ENCODE measurements around the gene OSTN.
A peak's percentile ranks its signal among the peaks of the same experiment; 100 is the strongest.
"Not testable (repeated sequence)": the region's sequence is repeated elsewhere in the genome, so short reads cannot be mapped to it uniquely, and the experiment has no call there.

The OSTN gene

DNA sequence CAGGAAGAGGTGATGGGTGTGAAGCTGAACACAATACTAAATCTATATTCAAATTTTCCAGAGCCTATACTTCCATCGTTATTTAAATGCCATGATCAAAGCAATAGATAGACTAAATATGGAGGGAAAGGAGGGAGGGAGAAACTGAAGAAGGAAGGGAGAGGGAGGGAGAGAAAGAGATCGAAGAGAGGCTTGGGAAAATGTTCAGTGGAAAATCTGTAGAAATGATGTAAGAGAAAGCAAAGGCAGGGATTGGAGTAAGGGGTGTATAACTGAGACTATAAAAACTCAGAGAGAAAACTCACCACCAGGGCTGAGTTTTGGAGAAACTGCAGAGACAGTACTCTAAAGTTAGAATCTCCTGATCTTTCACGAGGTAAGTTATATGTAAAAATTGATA lies at the start of gene OSTN:
OSTN (plus strand) TSS at position 310 of the 400 bp plus-strand sequence. CDS start 13,292 bp downstream, outside the sequence.
- DNase-seq: no peak

GRCh38 chr3:191151653-191152052 lies 47.4 kb upstream of the OSTN start:
- no peak for DNase-seq

- DNase-seq: no peak
Measured at GRCh38 chr3:191154827-191155226, 44.2 kb upstream of the OSTN start.

DNA sequence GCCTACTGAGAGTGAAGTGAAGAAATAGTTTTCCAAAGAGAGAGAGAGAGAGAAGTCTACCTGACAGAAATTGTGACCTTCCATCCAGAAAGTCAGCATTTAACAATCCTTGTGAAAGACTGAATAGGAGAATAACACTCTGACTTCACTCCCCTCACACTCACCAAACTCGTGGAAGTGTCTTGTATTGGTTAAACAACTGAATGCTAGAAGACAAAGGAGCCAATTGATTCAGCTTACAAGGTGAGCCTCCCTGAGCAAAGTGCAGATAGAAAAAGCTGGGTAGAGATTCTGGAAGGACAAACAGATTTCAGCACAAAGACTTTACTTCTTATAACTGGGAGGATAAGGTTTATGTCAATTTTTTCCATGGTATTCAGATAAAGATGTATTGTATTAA lies 40.8 kb upstream of the OSTN start:
- no peak for DNase-seq

- no peak for DNase-seq
Measured at GRCh38 chr3:191158815-191159214, 40.2 kb upstream of the OSTN start.

- no peak for DNase-seq
Measured at GRCh38 chr3:191165802-191166201, 33.2 kb upstream of the OSTN start.

- DNase-seq: no peak
Measured at GRCh38 chr3:191166368-191166767, 32.7 kb upstream of the OSTN start.

- DNase-seq: no peak
Measured at GRCh38 chr3:191169566-191169965, 29.5 kb upstream of the OSTN start.

GRCh38 chr3:191170097-191170496 lies 28.9 kb upstream of the OSTN start:
- DNase-seq: no peak

DNA sequence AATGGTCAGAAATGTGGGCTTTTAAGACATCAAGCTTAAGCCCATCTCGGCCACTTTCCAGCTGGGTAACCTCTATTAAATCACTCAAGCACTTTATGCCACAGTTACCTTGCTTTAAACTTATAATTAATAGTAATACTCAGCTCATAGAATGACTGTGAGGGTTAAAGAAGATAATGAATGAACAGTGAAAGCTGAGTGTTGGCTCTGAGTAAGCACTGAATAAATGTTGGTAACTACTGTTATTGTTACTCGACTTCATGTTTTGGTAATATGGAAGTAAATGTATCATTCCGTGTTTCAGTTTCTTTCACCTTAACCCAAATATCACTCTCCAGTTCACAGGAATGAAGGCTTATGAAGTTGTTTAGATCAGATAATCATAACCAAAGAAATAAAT lies 23.9 kb upstream of the OSTN start:
- no peak for DNase-seq

DNA sequence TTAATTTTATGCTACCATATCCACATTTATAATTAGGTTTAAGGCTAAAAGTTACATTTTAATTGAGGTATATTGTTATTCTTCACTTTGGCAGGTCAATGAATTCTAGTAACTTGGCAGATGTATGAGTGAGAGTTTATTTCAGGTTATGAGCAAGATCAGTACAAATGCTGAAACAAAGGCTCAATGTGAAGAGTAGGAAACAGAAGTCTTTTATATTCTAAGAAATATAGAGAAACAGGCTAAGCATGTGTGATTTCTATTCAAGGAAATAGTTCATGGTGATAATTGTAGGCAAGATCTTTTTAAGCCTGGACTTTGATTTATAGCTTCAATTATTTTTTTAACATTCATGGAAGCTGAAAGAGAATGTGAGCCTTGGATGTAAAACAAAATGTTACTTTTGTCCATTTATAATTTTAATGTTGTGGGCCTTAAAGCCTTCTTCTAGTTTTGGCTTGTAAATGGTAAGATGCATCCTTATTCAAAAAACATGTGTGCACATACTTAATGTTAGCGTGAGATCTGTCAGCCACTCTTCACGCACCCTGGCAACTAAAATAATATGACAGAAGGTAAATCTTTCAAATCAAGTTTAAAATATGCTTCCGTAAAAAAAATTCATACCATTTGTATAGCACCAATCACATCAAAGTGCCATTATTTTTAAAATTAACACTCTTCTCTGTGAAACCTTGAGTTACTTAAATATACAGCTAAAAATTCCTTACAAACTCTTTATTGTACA lies 22.8 kb upstream of the OSTN start:
- DNase-seq: no peak

DNA sequence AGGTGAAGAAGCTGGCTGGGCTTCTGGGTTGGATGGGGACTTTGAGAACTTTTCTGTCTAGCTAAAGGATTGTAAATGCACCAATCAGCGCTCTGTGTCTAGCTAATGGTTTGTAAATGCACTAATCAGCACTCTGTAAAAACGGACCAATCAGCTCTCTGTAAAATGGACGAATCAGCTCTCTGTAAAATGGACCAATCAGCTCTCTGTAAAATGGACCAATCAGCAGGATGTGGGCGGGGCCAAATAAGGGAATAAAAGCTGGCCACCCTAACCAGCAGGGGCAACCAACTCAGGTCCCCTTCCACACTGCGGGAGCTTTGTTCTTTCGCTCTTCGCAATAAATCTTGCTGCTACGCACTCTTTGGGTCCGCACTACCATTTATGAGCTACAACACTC lies 13.7 kb upstream of the OSTN start:
- DNase-seq: not testable (repeated sequence)

DNA sequence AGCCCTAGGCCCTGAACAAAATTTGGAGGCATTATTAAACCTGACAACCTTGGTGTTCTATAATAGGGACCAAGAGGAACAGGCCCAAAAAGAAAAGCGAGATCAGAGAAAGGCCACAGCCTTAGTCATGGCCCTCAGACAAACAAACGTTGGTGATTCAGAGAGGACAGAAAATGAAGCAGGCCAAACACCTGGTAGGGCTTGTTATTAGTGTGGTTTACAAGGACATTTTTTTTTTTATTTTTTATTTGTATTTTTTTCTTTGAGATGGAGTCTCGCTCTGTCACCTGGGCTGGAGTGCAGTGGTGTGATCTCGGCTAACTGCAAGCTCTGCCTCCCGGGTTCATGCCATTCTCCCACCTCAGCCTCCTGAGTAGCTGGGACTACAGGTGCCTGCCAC lies 10.8 kb upstream of the OSTN start:
- DNase-seq: peak; percentile 26

DNA sequence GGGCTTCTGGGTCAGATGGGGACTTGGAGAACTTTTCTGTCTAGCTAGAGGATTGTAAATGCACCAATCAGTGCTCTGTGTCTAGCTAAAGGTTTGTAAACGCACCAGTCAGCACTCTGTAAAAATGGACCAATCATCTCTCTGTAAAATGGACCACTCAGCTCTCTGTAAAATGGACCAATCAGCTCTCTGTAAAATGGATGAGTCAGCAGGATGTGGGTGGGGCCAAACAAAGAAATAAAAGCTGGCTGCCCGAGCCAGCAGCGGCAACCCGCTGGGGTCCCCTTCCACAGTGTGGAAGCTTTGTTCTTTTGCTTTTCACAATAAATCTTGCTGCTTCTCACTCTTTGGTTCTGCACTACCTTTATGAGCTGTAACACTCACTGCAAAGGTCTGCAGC lies 6.8 kb upstream of the OSTN start:
- DNase-seq: not testable (repeated sequence)

DNA sequence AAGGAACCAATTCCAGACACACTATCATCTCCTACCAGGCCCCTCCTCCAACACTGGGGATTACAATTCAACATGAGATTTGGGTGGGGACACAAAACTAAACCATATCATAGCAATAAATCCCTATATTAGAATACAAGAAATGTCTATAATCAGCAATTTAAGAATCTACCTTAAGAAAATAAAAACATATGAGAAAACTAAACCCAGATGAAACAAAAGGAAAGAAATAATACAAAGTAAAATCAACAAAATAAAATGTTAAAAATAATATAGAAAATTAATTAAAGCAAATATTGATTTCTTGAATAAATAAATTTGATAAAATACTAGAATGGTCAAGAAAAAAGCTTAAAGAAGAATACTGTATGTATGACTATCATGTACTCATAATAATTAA lies 6.1 kb upstream of the OSTN start:
- no peak for DNase-seq

- no peak for DNase-seq
Measured at GRCh38 chr3:191197761-191198306, 1.2 kb upstream of the OSTN start.

DNA sequence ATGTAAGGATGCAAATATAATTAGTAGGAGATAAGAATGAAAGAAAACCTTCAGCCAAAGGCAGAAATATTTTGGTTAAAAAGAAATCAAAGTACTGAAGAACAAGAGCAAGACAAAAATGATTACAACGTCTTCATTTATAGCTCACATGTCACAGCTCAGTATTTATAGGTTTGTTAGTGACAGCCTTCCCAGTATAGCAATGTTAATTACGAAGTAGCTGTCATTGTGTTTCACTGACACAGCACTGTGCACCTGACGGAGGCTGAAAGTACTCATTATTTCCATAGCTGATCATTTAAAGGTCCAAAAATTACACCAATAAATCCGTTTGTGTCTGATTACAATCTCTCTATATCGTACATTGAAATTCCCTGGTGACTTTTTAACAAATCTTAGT lies 561 bp upstream of the OSTN start:
- no peak for DNase-seq

DNA sequence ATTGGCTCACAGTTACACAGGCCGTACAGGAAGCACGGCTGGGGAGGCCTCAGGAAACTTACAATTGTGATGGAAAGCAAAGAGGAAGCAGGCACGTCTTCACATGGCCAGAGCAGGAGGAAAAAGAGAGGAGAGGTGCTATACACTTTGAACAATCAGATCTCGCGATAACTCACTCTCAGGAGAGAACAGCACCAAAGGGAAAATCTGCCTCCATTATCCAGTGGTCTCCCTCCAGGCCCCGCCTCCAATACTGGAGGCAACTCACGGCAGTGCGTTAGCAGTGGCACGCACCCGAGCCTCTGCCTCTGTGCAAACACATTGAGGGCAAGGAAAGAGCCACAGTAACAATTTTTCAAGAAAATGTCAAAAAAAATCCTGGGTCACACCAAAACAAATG lies 11.0 kb downstream of the OSTN start:
- no peak for DNase-seq

- DNase-seq: no peak
Measured at GRCh38 chr3:191216510-191216909, 17.5 kb downstream of the OSTN start.

GRCh38 chr3:191217301-191217700 lies 18.3 kb downstream of the OSTN start:
- no peak for DNase-seq

DNA sequence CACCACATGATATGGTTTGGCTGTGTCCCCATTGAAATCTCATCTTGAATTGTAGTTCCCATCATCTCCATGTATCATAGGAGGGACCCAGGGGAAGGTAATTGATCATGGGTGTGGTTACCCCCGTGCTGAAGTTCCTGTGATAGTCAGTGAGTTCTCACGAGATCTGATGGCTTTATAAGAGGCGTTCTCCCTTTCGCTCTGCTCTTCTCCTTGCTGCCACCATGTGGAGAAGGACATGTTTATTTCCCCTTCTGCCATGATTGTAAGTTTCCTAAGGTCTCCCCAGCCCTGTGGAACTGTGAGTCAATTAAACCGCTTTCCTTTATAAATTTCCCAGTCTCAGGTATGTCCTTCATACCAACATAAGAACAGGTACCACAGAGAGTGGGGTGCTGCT lies 21.9 kb downstream of the OSTN start:
- peak; percentile 6 for DNase-seq

GRCh38 chr3:191221638-191222037 lies 22.6 kb downstream of the OSTN start:
- DNase-seq: no peak

DNA sequence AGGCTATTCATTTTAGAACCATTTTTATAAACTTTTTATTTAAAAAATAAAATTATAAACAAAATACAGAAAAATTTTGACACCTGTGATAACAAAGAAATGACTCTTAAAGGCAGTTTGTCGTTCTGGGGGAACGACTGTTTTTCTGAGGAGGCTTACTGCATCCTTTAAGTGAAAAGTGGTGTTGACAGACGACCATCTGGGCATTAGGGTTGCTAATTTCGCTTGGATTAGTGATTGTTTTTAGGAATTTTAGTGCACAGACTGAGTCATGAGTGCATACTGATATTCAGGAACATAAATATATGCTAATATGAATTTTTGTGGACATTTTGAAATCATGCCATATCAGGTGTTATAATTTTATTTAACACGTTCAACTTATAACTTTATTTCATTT lies 28.5 kb downstream of the OSTN start:
- DNase-seq: no peak

DNA sequence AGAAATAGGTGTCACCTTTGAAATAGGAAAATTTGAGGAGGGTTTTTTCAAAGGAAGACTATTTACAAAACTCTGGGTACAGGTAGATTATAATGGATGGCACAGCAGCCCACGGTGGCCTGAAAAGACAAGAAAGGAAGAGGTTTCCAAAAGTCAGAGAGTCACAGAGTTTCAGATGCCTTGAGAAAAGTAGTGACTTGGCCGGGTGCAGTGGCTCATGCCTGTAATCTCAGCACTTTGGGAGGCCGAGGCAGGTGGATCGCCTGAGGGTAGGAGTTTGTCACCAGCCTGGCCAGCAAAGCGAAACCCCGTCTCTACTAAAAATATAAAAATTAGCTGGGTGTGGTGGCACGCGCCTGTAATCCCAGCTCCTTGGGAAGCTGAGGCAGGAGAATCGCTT lies 35.2 kb downstream of the OSTN start:
- DNase-seq: no peak

All from DMS53 (cell line).